ENCODE results near the gene KIZ. TPM values are rescaled to one million over a fixed set of nuclear protein-coding genes. Genes with fewer than 3 reads are reported as not detected.

Gene KIZ, protein sequence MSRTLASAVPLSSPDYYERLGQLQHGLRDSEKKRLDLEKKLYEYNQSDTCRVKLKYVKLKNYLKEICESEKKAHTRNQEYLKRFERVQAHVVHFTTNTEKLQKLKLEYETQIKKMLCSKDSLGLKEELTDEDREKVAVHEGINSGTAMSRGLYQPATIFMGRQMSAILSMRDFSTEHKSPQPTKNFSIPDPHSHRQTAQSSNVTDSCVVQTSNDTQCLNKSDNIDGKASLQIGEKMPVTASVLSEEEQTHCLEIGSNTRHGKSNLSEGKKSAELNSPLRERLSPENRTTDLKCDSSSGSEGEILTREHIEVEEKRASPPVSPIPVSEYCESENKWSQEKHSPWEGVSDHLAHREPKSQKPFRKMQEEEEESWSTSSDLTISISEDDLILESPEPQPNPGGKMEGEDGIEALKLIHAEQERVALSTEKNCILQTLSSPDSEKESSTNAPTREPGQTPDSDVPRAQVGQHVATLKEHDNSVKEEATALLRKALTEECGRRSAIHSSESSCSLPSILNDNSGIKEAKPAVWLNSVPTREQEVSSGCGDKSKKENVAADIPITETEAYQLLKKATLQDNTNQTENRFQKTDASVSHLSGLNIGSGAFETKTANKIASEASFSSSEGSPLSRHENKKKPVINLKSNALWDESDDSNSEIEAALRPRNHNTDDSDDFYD
- total RNA-seq: 10 to 100 TPM; 46.7 to 73.0 (median 48.6) TPM

DNA sequence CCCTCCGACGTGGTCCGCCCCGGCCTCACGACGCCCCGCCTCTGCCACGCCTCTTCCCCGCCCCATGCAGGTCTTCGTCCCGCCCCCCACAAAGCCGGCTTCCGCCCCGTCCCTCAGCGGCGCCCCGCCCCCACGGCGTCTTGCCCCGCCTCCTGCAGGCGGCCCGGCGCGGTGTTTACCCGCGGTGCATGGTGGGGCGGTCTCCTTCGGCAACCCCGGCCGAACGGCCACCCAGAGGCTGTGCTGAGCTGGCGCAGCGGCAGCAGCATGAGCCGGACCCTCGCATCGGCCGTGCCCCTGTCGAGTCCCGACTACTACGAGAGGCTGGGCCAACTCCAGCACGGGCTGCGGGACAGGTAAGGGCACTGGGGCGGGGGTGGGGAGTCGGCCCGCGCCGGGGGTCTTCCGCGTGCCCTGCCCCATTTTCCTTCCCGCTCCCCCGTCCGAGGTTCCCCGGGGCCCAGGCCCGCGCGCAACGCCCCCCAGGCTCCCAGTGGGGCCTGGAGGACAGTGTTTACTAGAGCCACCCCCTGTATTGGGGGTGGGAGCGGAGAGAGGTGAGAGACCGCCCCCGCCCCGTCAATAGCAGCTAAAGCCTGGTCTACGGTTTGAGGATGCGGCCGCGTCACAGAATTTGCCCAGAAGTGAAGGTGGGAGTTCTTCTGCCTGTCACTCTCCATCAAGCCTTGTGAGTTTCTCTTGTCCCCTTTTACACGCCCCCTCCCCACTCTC lies at the start of gene KIZ:
KIZ (plus strand) TSS at position 234 of the 732 bp plus-strand sequence; CDS start at position 268, 34 bp downstream.
- peak; percentile 95 to 97 for DNase-seq
- peaks cover 8 to 12% of the 10 kb centered on the region in 2 donors for H3K4me1 ChIP-seq
- H3K27me3 ChIP-seq: no peaks in the 10 kb centered on the region
- intact Hi-C loops (cut with DNase I): loop anchor here (10.0 kb wide), 1 partner anchor 269 kb away; the partner anchor contains the start of gene NKX2-4
- no peaks in the 10 kb centered on the region for H3K36me3 ChIP-seq
- H3K27ac ChIP-seq: peak within 1 kb of the TSS; percentile 40 to 84 (median 64)
- H3K4me3 ChIP-seq (replicated peaks in 1 of 3): peak within 1 kb of the TSS; percentile 69 to 99 (median 88)
- H3K9me3 ChIP-seq: no peaks in the 10 kb centered on the region
- peak in 1 of 2 donors; percentile 92 for TF ChIP-seq POLR2A (IDR thresholded peaks at IDR 0.05)
- TF ChIP-seq, protein P1, sequence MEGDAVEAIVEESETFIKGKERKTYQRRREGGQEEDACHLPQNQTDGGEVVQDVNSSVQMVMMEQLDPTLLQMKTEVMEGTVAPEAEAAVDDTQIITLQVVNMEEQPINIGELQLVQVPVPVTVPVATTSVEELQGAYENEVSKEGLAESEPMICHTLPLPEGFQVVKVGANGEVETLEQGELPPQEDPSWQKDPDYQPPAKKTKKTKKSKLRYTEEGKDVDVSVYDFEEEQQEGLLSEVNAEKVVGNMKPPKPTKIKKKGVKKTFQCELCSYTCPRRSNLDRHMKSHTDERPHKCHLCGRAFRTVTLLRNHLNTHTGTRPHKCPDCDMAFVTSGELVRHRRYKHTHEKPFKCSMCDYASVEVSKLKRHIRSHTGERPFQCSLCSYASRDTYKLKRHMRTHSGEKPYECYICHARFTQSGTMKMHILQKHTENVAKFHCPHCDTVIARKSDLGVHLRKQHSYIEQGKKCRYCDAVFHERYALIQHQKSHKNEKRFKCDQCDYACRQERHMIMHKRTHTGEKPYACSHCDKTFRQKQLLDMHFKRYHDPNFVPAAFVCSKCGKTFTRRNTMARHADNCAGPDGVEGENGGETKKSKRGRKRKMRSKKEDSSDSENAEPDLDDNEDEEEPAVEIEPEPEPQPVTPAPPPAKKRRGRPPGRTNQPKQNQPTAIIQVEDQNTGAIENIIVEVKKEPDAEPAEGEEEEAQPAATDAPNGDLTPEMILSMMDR (IDR thresholded peaks at IDR 0.05): peak in 3 of 6 experiments; percentile 38 to 56 (median 50)
- 0 to 1% methylated on average over 15 to 25 of the region's 66 CpGs for WGBS, 2 donors

DNA sequence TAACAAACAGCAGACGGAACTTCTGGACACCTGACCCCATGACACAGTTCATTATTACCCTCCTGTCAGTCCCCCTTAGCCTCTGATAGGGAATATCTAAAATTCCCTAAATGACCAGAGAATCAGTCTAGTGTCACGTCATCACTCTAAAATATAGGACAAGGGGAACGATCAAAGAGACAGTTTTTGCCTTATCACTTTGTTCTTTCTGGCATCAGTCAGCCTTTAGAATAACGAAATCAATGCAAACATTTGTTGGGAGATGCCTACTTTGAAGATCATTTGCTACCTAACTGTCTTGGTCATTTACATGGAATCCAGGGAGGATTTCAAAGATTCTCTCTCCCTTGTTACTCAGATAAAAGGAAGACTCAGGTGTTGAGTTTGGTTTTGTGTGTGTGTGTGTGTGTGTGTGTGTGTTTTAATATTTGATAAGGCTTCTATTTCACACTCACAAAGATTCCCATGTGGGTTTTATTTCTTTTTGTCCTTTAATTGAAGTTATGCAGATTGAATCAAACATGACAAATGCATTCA lies 48.0 kb upstream of the KIZ start:
- no peak overlapping the region for H3K4me3 ChIP-seq (replicated peaks in 1 of 3)
- 80 to 84% methylated on average over 4 of the region's 4 CpGs for WGBS, 2 donors
- no peak for TF ChIP-seq POLR2A (IDR thresholded peaks at IDR 0.05)
- TF ChIP-seq, protein P1 (IDR thresholded peaks at IDR 0.05): no peak
- no peak for DNase-seq
- no peak overlapping the region for H3K27ac ChIP-seq
- no peaks in the 10 kb centered on the region for H3K4me1 ChIP-seq
- no peaks in the 10 kb centered on the region for H3K9me3 ChIP-seq
- H3K27me3 ChIP-seq: no peaks in the 10 kb centered on the region
- no peaks in the 10 kb centered on the region for H3K36me3 ChIP-seq
- intact Hi-C loops (cut with DNase I): no loop called here

DNA sequence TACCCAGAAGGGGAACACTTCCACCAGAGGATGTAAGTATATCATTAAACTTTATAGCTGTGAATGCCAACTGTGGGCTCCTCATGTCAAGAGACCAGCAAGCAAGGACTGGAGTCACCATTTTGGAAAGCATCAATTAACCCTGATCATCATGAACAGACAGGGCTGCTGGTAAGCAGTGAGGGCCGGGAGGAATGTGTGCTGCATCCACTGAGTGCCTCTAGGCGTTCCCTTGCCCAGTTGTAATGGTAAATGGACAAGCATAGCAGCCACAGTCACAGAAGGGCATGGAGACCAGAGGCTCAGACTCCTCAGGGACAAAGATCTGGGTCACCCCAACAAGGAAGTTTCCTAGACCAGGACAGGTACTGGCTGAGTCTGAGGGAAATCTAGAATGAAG lies 43.3 kb upstream of the KIZ start:
- no peaks in the 10 kb centered on the region for H3K27me3 ChIP-seq
- H3K4me1 ChIP-seq: no peaks in the 10 kb centered on the region
- H3K9me3 ChIP-seq: no peaks in the 10 kb centered on the region
- H3K4me3 ChIP-seq (replicated peaks in 1 of 3): no peak overlapping the region
- no peak overlapping the region for H3K27ac ChIP-seq
- no peak for TF ChIP-seq POLR2A (IDR thresholded peaks at IDR 0.05)
- TF ChIP-seq, protein P1 (IDR thresholded peaks at IDR 0.05): no peak
- H3K36me3 ChIP-seq: no peaks in the 10 kb centered on the region
- intact Hi-C loops (cut with DNase I): no loop called here
- WGBS, 2 donors: 38 to 79% methylated on average over 2 of the region's 2 CpGs
- no peak for DNase-seq

DNA sequence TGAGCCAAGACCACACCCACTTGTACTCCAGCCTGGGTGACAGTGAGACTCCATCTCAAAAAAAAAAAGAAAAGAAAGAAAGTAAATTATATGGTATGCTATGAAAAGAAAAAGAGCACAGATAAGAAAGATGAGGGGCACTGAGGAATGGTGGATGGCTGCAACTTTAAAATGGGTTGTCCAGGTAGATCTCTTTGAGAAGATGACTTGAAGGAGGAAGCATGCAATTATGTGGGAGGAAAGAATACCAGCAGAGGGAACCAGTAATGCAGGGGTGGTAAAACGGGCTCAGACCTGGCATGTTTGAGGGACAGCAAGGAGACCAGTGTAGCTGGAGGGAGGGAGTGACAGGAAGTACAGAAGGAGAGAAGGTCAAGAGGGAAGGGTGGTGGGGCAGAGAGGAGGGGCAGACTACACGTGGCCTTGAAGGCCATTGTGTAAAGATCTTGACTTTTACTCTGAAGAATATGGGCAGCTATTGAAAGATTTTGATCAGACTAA lies 42.0 kb upstream of the KIZ start:
- Histone ChIP-seq H3K27ac (no peak overlapping the region), H3K4me3 (replicated peaks in 1 of 3) (no peak overlapping the region), H3K27me3 (no peaks in the 10 kb centered on the region), H3K9me3 (no peaks in the 10 kb centered on the region), H3K36me3 (no peaks in the 10 kb centered on the region), H3K4me1 (no peaks in the 10 kb centered on the region)
- no peak for DNase-seq
- 35 to 48% methylated on average over 2 of the region's 2 CpGs for WGBS, 2 donors
- TF ChIP-seq POLR2A (IDR thresholded peaks at IDR 0.05): no peak
- TF ChIP-seq, protein P1 (IDR thresholded peaks at IDR 0.05): no peak
- intact Hi-C loops (cut with DNase I): no loop called here
